Fibroblast of lung (primary cell): ENCODE results near the gene SULF2. TPM values are rescaled to one million over a fixed set of nuclear protein-coding genes. Genes with fewer than 3 reads are reported as not detected.

Source experiments
- DNase-seq, 2 donors: peaks; one replicate each; pipeline versions ENCODE4 v3.0.0 to v3.0.0-alpha.2; 2010; ENCODE audit warnings: low read depth in 2 of 2
- H2AFZ ChIP-seq: 2 replicates; pipeline ENCODE4 v1.5.1; 2012; ENCODE audit warnings: low read length, control low read depth, inconsistent platforms
- H3K27ac ChIP-seq: 2 replicates; pipeline ENCODE4 v1.5.1; 2011; ENCODE audit warnings: low read length, control low read depth; ENCODE audit not compliant: insufficient read depth
- H3K27me3 ChIP-seq: 2 replicates; pipeline ENCODE4 v1.5.1; 2011; ENCODE audit warnings: mild to moderate bottlenecking, low read length; ENCODE audit not compliant: control insufficient read depth, insufficient read depth
- H3K36me3 ChIP-seq: 2 replicates; pipeline ENCODE4 v1.5.1; 2011; ENCODE audit warnings: low read length; ENCODE audit not compliant: control insufficient read depth, insufficient read depth
- H3K4me1 ChIP-seq: 2 replicates; pipeline ENCODE4 v1.5.1; 2011; ENCODE audit warnings: low read length; ENCODE audit not compliant: control insufficient read depth, insufficient read depth; ENCODE audit errors: extremely low read depth
- H3K4me2 ChIP-seq: 2 replicates; pipeline ENCODE4 v1.5.1; 2011; ENCODE audit warnings: low read length, control low read depth; ENCODE audit not compliant: insufficient read depth; ENCODE audit errors: extremely low read depth
- H3K4me3 ChIP-seq, 4 experiments: fragments of 200-600 bp in 1 of 4; sonication (generic) in 1 of 4; replicated peaks in 1 of 4; 2 replicates each; pipeline ENCODE4 v1.5.1; 2011 to 2016; ENCODE audit warnings: low read length in 4 of 4, low read depth in 3 of 4, mild to moderate bottlenecking in 3 of 4, control low read depth in 2 of 4, inconsistent platforms in 1 of 4, mixed read lengths in 1 of 4; ENCODE audit not compliant: insufficient read depth in 1 of 4; ENCODE audit errors: control extremely low read depth in 1 of 4
- H3K79me2 ChIP-seq: 2 replicates; pipeline ENCODE4 v1.5.1; 2012; ENCODE audit warnings: mild to moderate bottlenecking, low read length, inconsistent platforms; ENCODE audit not compliant: control insufficient read depth, insufficient read depth
- H3K9ac ChIP-seq: 2 replicates; pipeline ENCODE4 v1.5.1; 2011; ENCODE audit warnings: mild to moderate bottlenecking, low read length, control low read depth; ENCODE audit not compliant: insufficient read depth
- H3K9me3 ChIP-seq: 2 replicates; pipeline ENCODE4 v1.5.1; 2012; ENCODE audit warnings: low read depth, low read length; ENCODE audit not compliant: control insufficient read depth, insufficient read depth
- H4K20me1 ChIP-seq: 2 replicates; pipeline ENCODE4 v1.5.1; 2011; ENCODE audit warnings: low read length; ENCODE audit not compliant: control insufficient read depth, insufficient read depth; ENCODE audit errors: extremely low read depth
- CTCF ChIP-seq, 2 donors: IDR thresholded peaks in 1 of 2; conservative IDR thresholded peaks in 1 of 2; 1 replicate in 1 of 2; 2 replicates in 1 of 2; pipeline ENCODE4 v1.5.1; 2011 to 2012; ENCODE audit warnings: low read length in 2 of 2, control low read depth in 1 of 2, inconsistent platforms in 1 of 2, low read depth in 1 of 2, mild to moderate bottlenecking in 1 of 2
- EZH2 ChIP-seq: IDR thresholded peaks from 2 replicates; pipeline ENCODE4 v1.5.1; 2012; ENCODE audit warnings: low read length, control low read depth, mild to moderate bottlenecking; ENCODE audit errors: missing control alignments
- polyA plus RNA-seq, 2 donors: library from polyadenylated mRNA; depleted of rRNA in 1 of 2; stranded (reverse) in 1 of 2; unstranded in 1 of 2; fragments of >200 nt; gene quantifications; 2 replicates each; pipeline ENCODE4 v1.2.1, GENCODE V29; 2011 to 2012; ENCODE audit warnings: missing spikeins in 1 of 2
- total RNA-seq: library from RNA; depleted of rRNA; stranded (reverse); fragments of >200 nt; gene quantifications from 2 replicates; pipeline ENCODE4 v1.2.1, GENCODE V29; 2014

The SULF2 gene
- total and polyA plus RNA-seq, 2 donors (not counting 1 experiment from before 2014, with no cell fraction given), result 0.26 to 9.6 TPM

DNA sequence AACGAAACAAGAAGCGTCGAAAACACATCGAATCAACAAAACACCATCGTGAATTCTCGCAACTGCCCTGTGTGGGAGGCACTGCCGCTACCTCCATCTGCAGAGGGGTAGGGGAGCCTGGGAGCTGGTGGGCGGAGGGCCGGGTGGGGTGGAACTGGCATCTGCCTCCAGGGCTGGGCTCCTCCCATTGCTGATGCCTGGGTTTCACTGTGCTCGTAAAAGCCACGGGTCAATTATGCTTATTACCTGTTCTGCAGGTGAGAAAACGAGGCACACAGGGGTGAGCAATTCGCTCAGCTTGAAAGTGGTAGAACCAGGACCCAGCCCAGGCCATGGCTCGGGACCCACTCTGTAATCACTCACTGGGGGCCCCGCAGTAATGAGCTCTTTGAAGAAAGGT is 16.5 kb upstream of the SULF2 start:
- no peaks in the 10 kb centered on the region for H3K27me3 ChIP-seq
- TF ChIP-seq CTCF (conservative IDR thresholded peaks at IDR 0.05 in 1 of 2, IDR thresholded peaks at IDR 0.05 in 1 of 2; ENCODE audit: low read depth in 1 of 2, low read length in 2 of 2) (no peak), EZH2 (no peak)
- DNase-seq, result no peak
- H3K9ac ChIP-seq, result no peak overlapping the region
- H3K79me2 ChIP-seq, result no peaks in the 10 kb centered on the region
- no peaks in the 10 kb centered on the region for H4K20me1 ChIP-seq
- H3K4me2 ChIP-seq, result no peak overlapping the region
- no peak overlapping the region for H3K27ac ChIP-seq
- no peaks in the 10 kb centered on the region for H3K36me3 ChIP-seq
- H3K4me1 ChIP-seq, result no peaks in the 10 kb centered on the region
- no peaks in the 10 kb centered on the region for H3K9me3 ChIP-seq
- no peak overlapping the region for H3K4me3 ChIP-seq
- H2AFZ ChIP-seq, result no peak overlapping the region

- TF ChIP-seq EZH2 (no peak), CTCF (conservative IDR thresholded peaks at IDR 0.05 in 1 of 2, IDR thresholded peaks at IDR 0.05 in 1 of 2; ENCODE audit: low read depth in 1 of 2, low read length in 2 of 2) (no peak)
- Histone ChIP-seq H3K27me3 (no peaks in the 10 kb centered on the region), H3K27ac (no peak overlapping the region), H3K4me1 (no peaks in the 10 kb centered on the region), H4K20me1 (no peaks in the 10 kb centered on the region), H3K9me3 (no peaks in the 10 kb centered on the region), H3K4me3 (no peak overlapping the region), H3K79me2 (no peaks in the 10 kb centered on the region), H3K36me3 (no peaks in the 10 kb centered on the region), H2AFZ (no peak overlapping the region), H3K9ac (no peak overlapping the region), H3K4me2 (no peak overlapping the region)
- no peak for DNase-seq
These were observed 15.8 kb upstream of the SULF2 start for GRCh38 chr20:47801079-47801478.

DNA sequence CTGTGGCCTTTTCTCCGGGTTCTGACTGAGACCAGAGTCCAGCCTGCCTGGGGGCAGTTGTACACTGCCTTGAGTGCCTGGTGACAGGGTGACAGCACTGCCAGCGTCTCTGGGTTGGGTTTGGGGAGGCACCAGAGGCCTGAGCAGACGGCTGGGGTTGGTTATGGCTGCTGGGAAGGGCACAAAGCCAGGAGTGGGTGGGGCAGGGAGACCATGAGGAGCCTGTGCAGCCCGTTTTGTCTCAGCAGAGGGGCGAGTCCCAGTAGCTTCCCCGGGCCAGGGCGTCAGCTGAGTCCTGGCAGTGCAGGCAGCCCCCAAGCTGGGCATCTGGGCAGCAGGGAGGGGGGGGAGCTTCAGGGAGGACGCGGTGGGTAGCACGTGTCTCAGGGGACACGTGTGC is 15.3 kb upstream of the SULF2 start:
- Histone ChIP-seq H3K27ac (no peak overlapping the region), H3K4me1 (no peaks in the 10 kb centered on the region), H2AFZ (no peak overlapping the region), H3K36me3 (no peaks in the 10 kb centered on the region), H3K27me3 (no peaks in the 10 kb centered on the region), H3K4me2 (no peak overlapping the region), H3K4me3 (no peak overlapping the region), H4K20me1 (no peaks in the 10 kb centered on the region), H3K9ac (no peak overlapping the region), H3K9me3 (no peaks in the 10 kb centered on the region), H3K79me2 (no peaks in the 10 kb centered on the region)
- no peak for DNase-seq
- TF ChIP-seq CTCF (conservative IDR thresholded peaks at IDR 0.05 in 1 of 2, IDR thresholded peaks at IDR 0.05 in 1 of 2; ENCODE audit: low read depth in 1 of 2, low read length in 2 of 2), result no peak
- TF ChIP-seq EZH2, result no peak
